ENCODE data around the gene OLFML2A. TPM values are rescaled to one million over a fixed set of nuclear protein-coding genes. Genes with fewer than 3 reads are reported as not detected.
"Not testable (repeated sequence)": the region's sequence is repeated elsewhere in the genome, so short reads cannot be mapped to it uniquely, and the experiment has no call there.

OLFML2A gene
- polyA plus RNA-seq, 1 donor, result 140 TPM

DNA sequence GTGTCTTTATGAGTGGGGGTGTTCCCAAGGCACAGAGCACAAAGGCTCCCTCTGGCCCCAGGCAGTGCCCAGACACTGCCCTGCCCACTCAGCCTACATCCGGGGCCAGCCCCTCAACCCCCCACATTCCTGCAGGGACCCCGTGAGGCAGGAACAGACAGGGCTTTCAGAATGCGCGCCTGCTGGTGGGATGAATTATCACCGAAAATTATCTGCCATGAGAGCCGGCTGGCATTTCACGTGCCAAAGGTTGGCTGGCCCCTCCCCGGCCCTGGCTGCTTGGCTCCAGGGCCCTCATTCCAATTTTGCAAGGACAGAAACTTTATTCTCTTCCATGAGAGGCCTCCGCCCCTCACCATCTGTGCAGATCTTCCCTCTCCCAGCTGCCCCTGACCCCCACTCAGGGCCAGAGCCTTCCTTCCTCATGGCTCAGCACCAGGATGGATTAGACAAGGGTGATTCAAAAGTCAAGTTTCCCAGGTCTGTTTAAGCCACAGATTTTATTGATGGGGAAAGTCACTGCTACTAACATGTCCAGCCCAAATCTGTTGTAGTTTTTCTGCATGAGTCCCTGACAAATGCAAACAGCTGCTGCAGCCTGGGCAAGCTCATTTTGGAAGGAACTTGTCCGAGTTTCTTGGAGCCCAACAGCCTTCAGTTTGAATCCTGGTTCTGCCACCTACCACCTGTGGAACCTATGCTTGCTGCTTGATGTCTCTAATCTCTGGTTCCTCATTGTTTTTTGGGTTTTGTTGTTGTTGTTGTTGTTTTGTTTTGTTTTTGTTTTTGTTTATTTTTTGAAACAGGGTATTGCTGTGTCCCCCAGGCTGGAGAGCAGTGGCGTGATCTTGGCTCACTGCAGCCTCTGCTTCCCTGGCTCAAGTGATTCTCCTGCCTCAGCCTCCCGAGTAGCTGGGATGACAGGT is 44.0 kb downstream of the OLFML2A start:
- DNase-seq (ENCODE audit: low read depth), result no peak

- no peak for DNase-seq (ENCODE audit: low read depth)
Observed at GRCh38 chr9:124828489-124829333, 51.8 kb downstream of the OLFML2A start.

DNA sequence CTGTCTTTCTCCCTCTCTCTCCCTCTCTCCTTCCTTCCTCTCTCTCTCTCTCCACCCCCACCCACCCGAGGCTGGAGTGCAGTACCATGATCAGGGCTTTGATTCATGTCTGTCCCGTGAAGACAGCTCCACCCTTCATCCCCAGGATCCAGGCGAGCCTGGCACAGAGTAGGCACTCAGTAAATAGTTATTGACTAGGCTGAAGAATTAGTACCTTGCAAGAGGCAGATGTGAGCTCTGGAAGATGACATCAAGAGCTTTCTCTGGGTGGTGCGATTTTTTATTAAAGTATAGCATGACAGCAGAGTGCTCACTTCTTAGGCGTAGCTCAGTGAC is 52.4 kb downstream of the OLFML2A start:
- no peak for DNase-seq (ENCODE audit: low read depth)

- no peak for DNase-seq (ENCODE audit: low read depth)
Observed at GRCh38 chr9:124830593-124830992, 53.7 kb downstream of the OLFML2A start.

DNA sequence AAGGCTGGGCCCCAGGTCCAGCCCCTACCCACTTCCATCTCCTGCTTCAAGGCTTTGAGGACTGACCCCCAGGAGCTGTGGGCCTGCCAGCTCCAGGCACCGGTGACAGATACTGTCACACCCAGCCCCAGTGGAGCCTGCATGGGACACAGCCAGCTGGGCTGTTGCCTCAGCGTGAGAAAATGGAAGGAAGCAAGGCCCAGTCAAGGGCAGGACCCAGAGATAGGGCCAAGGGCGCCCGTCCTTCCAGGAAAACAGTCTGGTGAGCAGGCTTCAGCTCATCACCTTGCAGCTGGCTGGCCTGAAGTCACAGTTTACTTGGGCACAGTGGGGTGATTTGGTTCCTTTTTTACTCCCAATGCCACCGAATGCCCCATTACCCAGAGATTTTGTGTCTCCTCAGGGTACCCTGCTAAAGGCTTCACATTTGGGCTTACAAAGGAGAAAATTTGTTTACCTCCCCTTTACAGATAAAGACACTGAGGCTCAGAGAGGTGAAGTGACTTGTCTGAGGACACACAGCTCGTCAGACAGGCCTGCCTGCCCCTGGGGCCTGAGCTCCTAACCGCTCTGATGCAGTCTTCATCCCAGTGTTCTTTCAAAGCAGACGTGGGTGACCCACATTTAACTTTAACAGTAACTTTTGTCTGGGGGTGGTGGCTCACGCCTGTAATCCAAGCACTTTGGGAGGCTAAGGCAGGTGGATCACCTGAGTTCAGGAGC is 54.9 kb downstream of the OLFML2A start:
- no peak for DNase-seq (ENCODE audit: low read depth)

DNA sequence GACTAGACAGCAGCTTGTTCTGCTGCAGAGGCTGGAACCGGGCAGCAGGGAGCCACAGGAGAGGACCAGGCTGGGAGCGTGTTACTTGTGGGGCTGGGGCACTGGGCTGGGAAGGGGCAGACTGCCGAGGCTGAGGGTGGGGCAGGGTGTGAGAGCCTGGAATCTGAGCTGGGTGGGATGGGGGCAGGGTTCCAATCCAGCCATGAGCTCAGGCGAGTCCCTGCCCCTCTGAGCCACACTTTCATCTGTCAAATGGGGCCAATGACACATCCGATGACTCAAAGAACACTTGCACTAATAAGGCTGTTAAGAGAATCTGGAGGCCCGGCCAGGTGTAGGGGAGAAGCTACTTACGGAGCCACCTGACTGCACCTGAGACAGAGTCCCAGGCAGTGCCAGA is 57.7 kb downstream of the OLFML2A start:
- no peak for DNase-seq (ENCODE audit: low read depth)

DNA sequence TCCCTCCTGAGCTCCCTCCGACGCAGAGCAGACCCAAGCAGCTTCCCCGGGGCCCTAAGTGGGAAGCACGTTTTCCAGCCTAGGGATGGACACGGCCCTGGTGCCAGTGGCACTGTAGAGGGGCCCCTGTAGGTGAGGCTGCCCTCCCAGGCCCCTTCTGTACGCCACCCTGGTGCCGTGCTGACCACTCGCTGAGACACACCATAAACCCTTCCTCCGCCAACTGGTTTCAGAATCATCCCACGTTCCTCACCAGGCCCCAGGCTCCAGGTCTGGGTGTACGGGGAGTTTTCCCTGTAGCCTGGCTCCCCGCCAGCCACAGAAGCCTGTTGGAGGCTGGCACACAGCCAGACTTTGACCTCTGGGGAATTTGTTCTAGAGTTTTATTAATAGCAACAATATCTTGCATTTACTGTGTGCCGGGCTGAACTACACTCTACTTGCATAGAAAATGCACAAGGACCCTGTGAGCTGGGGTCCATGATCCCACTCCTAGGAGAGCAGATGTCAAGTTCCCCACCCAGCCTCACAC is 58.2 kb downstream of the OLFML2A start:
- DNase-seq (ENCODE audit: low read depth), result no peak

- not testable (repeated sequence) for DNase-seq (ENCODE audit: low read depth)
Observed at GRCh38 chr9:124838132-124838531, 61.2 kb downstream of the OLFML2A start.

- DNase-seq (ENCODE audit: low read depth), result not testable (repeated sequence)
Observed at GRCh38 chr9:124838567-124839275, 61.8 kb downstream of the OLFML2A start.

DNA sequence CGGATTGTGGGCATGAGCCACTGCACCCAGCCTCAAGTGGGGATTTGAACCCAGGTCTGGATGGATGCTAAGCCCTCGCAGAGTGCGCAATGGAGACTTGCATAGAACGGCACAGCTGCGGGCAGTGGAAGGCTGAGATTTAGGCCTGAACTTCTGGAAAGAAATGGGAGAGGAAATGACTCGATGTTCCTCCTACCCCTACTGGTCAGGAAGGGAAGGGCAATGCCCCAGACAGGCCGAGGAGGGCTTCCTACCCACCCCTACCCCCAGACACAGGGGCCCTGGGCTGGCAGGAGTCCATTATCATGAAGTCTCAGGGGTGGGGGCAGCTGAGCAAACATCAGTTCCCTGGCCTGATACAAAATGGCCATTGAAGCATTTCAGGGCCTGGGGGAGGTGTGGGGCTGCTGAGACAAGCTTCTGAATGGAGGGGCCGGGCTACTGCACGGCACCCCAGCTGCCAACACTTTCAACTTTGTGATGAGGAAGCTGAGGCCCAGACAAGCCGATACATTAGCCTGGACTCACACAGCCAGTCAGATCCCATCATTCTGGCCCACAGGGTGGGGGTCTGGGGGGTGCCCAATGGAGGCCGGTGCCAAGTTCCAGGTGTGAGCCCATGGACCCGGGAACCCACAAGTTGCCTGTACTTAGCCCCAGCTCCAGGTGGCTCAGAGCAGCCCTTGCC is 62.8 kb downstream of the OLFML2A start:
- no peak for DNase-seq (ENCODE audit: low read depth)

DNA sequence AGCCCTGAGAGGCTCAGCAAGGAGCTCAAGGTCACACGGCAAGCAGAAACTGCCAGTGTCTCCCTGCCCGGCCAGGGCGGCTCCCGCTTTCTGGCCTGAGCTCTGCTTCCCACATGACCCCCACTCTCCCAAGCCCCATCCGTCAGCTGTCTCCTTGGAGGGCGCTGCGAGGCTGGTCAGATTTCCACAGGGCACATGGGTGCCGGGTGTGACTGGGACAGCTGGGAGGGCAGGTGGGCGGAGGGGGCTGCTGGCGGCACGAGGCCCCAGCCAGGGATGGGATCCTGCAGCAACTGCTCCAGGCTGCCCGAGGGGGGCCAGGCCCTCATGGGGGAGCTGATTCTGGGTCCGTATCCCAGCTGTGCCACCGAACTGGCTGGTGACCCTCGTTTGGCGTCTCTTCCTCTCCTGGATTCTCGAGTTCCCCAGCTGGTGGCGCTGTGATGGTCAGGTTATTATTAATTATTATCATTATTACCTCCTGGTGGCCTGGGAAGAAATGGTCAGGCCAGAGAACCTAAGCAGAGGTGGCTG is 63.4 kb downstream of the OLFML2A start:
- no peak for DNase-seq (ENCODE audit: low read depth)

- DNase-seq (ENCODE audit: low read depth), result no peak
Observed at GRCh38 chr9:124841075-124841821, 64.3 kb downstream of the OLFML2A start.

DNA sequence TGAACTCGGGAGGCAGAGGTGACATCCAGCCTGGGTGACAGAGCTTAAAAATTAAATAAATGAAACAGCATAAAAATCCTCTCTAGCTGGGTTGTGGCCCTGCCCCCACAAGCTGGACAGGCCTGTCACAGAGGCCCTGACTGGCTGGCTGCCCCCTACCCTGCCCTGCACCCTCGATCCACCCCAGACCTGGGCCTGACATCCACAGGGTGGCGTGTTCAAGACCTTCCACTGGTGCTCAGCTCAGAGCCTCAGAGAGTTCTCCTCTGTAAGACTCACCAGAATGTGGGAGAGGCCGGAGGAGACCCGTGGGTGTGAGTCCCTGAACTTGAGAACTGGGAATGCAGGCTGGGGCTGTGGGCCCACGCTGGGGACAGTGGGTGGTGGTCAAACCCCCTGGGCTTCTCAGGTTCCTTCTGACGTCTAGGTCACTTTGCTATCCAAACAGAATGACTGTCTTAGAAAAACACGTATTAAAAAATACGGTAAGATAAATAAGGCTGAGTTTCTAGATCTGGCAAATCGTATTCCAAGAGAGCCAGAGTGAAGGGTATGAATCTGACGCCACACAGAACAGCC is 66.6 kb downstream of the OLFML2A start:
- no peak for DNase-seq (ENCODE audit: low read depth)

DNA sequence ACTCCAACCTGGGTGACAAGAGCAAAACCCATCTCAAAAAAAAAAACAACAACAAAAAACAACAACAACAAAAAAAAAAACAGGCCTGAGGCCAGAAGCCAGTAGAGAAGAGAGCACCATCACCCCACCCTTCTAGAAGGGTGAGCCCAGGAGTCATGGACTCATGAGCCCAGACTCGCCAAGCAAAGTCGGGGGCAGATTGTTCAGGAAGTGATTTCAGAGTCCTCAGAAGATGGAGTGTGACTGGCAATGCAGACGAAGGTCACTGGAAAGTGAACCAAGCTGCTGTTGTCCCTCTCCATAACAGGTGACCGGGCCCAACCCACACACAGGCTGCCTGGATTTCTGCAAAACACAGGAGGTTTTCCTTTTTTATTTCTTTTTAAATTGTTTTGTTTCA is 67.4 kb downstream of the OLFML2A start:
- no peak for DNase-seq (ENCODE audit: low read depth)

GRCh38 chr9:124846467-124846866 is 69.5 kb downstream of the OLFML2A start:
- not testable (repeated sequence) for DNase-seq (ENCODE audit: low read depth)

DNA sequence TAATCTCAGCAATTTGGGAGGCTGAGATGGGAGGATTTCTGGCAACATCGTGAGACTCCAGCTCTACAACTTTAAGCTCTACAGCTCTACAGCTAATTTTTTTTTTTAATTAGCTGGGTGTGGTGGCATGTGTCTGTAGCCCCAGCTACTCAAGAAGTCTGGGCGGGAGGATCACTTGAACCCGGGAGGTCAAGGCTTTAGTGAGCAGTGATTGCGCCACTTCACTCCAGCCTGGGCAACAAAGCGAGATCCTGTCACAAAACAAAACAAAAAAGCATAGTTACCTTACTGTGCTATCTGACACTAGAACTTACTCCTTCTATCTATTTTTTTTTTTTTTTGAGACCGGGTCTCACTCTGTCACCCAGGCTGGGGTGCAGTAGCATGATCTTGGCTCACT is 70.0 kb downstream of the OLFML2A start:
- DNase-seq (ENCODE audit: low read depth), result no peak

DNA sequence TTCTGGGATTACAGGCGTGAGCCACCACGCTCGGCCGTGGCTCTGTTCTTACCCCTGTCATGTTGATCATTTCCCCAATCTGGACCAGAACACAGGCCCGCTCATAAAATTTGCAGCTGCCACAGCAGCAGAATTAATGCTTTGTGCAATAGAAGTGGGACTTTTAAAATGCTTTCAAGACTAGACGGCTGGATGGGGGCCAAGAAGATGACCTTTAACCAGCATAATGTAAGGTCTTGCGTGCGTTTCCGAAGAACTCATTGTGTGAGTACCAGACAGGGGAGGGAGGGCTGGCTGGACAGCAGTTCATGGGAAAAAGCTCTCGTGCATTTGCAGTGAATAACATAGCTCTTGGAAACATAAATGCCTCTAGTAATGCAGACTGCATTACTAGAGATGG is 72.9 kb downstream of the OLFML2A start:
- no peak for DNase-seq (ENCODE audit: low read depth)

DNA sequence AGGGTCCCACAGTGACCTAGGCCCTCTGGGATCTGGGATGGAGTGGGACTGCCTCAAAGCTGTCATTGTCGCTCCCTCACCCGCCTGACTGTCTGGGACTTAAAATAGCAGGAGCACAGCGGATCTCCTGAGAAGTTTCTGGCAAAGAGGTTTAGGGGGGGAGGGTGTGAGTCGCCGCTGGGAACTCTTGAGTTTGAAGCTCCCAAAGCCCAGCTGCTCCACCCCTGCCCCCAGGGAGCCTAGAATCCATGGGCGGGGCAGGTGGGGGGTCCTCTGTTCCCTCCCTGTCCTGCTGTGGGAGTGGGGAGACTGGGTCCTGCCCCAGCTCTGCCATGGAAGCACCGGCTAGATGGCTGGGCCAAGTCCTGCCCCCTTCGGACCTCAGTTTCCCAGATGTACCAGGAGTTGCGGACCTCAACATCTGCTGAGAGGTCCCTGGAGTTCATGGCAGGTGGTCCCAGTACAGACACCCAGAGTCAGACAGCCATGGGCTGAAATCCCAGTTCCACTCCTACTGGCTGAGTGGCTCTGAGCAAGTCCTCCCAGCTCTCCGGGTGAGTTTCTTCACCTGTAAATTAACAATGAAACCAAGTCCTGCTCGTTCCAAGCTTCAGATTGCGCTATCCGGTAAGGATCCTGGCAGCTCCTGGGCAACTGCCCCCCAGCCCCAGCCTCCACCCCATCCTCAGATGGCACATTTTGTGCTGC is 75.3 kb downstream of the OLFML2A start:
- DNase-seq (ENCODE audit: low read depth), result no peak
